GM18502 (cell line): Measurements from ENCODE around the gene INPP5A.
"Not testable (repeated sequence)": the region's sequence is repeated elsewhere in the genome, so short reads cannot be mapped to it uniquely, and the experiment has no call there.

ENCODE experiments used
- ATAC-seq: cut with Tn5 transposase; IDR thresholded peaks from one replicate; pipeline ENCODE4 v1.9.1; 2021; ENCODE audit warnings: mild to moderate bottlenecking; ENCODE audit not compliant: unreplicated experiment, poor library complexity

INPP5A gene

DNA sequence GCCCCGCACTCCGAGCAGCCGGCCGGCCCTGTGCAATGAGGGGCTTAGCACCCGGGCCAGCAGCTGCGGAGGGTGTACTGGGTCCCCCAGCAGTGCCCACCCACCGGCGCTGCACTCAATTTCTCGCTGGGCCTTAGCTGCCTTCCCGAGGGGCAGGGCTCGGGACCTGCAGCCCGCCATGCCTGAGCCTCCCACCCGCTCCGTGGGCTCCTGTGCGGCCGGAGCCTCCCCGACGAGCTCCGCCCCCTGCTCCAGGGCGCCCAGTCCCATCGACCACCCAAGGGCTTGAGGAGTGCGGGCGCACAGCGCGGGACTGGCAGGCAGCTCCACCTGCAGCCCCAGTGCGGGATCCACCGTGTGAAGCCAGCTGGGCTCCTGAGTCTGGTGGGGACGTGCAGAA lies 143.2 kb downstream of the INPP5A start:
- ATAC-seq: not testable (repeated sequence)

DNA sequence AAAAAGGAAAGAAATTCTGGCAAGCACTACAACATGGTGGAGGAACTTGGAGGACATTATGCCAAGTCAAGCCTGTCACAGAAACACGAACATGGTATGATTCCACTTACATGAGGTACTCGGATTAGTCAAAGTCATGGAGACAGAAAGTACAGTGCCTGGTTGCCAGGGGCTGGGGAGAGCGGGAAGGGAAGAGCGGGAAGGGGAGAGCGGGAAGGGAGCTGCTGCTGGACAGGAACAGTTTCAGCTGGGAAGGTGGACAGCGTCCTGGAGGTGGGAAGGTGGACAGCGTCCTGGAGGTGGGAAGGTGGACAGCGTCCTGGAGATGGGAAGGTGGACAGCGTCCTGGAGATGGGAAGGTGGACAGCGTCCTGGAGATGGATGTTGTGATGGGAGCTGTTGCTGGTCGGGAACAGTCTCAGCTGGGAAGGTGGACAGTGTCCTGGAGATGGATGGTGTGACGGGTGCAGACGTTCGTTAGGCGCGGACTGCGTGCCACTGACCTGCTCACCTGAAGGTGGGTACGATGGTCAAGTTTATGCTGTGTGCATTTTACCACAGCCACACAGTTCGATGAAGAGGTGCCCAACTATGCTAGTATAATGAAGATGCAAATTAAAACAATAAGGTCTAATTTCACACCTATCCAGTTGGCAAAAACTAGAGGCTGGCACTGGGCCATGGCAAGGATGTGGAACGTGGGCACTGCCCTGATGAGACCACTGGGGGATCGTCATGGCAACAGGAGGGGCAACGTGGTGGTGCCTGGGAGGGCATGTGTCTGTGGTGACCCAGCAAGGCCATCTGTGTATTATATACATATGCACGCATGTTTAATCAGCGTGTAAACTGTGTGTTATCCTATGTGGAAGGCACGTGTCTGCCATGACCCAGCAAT lies 144.5 kb downstream of the INPP5A start:
- no peak for ATAC-seq

DNA sequence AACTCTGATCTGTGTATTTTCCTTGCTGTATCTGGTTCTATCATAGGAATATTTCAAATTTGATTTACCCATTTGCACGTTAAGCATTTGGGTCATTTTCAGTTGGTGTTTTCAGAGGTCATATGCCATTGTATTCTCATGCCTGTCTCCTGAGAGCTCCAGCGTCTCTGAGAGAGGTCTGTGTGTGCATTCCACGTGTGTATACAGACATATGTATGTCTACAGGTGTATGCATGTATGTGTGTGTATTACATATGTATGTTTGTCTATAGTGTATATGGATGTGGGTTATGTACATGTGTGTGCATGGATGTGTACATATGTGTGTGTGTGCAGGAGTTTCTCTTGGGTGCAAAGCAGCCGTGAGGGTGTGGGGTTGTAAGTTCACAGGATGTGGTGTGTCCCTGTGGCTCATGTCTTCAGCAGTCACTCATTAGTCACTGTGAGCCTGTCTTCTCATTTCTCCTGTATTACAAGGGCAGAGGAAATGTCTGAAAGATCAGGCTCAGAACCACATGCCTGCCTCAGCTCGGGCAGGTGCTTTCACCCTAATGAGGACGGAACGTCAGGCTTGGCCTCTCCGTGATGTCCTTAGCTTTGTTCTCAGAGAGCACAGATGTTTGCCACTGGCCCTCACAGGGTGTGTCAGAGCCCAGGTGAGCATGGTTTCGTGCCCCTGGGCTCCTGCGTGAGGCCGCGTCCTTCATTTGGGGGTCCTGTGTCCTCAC lies 146.7 kb downstream of the INPP5A start:
- peak; percentile 72 for ATAC-seq

DNA sequence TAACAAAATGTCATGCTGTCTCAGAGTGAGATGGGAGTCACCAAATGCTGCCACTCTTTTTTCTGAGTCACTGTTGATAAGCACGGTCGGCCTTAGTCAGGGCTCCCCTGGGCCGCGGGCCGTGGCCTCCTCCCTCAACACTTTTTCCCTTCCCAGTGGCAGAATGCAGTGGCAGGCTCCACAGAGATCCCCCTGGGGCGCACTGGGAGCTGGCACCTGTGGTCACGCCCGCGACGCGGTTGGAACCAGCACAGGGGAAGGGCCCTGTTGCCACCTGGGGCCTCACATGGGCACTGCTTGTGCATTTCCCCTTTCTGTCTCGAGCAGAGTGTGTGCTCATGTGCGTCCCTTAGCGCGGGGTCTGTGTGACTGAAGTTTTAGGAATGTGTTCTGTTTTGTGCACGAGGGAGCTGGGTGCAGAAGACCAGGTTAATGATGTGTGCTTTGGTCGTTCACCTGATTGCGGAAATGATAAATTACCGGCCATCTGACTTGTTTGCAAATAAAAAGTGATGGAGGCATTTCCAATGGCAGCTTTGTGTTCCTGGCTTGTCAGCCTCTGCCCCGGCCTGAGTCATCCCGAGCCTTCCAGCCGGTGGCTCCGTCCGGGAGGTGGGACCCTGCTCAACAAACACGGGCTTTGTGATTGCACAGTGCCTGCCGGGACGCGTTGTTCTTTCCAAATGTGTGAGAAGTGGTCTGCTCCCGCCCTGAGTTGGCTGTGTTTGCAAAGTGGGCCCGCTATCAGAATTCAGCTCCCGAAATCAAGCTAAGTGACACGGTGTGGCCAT lies 147.7 kb downstream of the INPP5A start:
- ATAC-seq: no peak

DNA sequence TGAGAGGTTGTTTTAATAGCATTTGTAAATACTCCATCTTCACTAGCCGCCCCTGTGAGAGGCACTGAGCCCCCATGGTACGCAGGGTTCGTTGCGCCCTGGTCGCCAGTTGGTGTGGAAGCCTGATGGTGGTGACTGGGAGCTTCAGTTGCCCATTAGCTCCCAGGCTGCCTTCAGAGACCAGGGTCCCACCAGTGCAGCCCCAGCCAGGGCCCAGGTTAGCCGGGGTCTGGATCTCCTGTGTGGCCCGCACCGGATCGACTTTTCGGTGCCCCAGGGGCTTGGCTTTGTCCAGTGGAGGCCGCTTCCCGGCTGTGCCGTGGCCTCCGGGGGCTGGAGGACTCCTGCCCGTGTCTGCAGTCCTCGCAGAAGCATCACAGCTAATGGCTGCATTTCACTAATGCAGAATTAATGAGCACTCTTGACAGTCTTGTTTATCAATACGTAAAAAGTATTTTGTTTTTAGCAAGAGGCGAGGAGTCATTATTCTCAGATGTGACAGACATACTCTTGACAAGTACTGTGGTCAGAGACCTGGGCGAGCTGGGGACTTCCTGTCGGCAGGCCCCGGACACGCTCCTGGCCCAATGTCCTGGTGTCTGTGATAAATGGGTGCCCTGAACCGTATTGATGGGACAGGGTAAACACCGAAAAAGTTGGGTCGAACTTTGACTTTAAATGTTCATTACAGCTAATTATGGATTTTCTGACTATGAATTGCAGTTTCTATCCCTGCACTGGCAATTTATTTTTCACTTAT lies 148.5 kb downstream of the INPP5A start:
- ATAC-seq: no peak

DNA sequence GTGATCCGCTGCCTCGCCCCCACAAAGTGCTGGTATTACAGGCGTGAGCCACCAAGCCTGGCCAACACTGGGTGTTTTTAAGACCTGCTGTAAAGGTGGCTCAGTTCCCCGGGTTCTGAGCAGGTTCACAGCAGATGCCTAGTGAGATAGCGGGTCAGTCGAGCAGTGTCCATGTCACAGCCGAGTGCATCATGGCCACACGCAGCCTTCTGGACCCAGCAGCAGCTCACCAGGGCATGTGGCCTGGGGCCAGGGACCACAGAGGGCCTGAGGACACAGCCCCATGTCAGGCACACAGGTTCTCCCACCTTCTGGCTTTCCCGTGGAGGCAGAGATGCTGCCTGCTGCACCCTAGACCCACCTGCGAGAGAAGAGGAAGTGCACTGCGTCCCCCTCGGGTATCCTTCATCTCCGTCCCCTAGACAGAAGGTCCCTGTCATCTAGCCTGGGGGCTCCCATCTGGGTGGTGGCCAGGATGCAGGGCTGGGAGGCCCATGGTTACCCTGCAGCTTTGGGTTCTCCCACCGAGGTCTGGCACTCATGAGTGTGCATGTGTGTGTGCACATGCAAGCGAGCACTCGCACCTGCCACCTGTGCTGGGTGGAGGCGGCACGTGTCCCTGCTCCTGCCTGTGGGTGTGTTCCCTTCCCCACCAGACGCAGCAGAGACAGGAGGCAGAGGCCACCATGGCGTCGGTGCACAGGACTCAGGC lies 149.8 kb downstream of the INPP5A start:
- no peak for ATAC-seq

DNA sequence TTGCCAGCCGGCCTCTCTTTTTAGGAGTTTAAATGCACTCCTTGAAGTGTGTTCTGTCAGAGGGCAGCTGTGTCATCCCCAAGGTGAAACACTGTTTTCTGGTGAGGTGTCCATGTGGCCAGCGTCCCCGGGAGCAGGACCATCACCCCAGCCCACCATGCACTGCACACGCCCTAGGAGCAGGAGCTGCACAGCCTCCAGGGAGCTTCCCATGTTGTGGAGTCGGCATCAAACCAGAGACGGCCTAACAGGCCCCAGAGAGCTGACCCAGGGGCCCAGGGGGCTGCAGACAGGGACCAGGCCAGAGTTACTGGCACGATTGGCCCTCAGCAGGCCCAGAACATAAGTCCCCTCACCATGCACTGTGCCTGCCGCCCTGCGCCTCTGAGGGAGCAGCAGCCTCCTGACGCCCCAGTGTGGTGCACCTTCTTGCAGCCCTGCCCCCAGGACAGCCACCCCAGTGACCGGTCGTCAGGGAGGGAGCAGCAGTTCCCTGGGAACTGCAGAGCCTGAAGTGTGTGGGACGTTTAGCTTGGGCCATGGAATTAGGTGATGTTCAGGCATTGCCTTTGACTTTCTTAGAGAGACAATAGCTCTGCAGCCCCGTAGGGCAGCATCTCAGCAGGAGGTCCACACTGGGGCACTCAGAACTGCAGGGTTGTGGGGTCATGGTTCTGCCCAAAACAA lies 150.4 kb downstream of the INPP5A start:
- ATAC-seq: no peak

DNA sequence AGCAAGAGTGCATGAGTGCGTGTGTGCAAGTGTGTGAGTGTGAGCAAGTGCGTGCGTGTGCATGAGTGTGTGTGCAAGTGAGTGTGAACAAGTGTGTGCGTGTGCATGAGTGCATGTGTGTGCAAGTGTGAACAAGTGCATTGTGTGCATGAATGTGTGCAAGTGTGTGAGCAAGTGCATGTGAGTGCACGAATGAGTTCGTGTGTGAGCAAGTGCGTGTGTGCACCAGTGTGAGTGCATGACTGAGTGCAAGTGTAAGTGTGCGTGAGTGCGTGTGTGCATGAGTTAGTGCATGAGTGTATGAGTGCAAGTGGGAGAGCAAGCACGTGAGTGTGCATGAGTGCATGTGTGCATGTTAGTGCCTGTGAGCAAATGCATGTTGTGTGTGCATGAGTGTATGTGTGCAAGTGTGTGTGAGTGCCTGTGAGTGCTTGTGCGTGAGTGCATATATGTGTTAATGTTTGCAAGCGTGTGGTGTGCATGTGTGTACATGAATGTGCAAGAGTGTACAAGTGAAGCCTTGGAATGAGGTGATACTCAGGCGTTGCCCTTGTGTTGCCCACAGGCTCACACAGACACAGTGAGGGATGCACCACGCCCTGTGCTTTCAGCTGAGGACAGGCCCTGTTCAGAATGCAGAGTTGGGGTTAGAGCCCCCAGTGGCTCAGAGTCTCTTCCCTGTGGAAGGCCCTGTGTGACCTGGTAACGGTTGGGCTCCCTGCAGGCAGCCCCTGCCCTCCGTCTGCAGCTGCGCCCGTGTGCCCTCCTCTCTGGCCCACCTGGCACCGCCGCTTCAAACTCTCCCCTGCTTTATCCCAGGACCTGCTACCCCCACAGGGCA lies 151.2 kb downstream of the INPP5A start:
- ATAC-seq: no peak

DNA sequence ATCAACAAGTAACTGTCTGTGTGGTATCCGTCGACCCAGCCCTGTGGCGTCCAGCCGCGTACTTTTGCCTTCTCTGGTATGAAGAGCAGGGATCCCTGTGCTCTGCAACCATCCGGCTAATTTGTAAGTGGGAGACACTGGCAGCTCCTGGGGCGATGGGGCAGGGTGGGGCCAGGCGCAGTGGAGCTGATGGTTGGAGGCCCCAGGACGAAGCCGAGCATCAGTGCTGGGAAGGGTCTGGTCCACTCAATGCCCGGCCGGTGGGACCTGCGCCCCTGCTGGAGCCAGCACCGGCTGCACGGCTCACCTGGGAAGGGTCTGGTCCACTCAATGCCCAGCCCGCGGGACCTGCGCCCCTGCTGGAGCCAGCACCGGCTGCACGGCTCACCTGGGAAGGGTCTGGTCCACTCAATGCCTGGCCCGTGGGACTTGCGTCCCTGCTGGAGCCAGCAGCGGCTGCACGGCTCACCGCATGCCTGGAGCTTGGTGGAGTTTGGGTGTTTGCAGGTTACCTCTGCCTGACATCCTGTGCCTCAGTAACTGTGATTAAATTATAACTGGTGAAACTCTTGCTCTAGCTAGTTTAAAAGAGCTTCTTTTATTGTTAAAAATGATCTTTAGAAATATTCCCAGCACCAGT lies 152.3 kb downstream of the INPP5A start:
- no peak for ATAC-seq

DNA sequence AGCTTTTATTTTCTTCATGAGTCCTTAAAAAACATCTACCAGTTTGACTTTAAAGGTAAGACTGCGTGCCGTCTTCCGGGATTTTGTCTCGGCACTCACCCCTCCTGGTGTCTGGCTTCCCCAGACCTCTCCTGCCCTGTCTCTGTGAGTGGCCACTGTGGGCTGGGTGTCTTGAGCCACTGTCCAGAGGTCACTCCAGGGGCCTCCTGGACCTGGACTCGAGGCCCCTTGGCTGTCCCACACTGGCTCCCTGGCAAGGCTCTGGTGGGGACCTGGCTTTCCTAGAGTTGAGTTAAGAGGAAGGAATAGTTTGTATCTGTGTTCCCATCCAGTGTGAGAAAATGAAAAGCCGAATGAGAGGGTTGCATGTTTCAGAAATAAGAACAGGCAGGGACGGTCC lies 152.8 kb downstream of the INPP5A start:
- no peak for ATAC-seq

DNA sequence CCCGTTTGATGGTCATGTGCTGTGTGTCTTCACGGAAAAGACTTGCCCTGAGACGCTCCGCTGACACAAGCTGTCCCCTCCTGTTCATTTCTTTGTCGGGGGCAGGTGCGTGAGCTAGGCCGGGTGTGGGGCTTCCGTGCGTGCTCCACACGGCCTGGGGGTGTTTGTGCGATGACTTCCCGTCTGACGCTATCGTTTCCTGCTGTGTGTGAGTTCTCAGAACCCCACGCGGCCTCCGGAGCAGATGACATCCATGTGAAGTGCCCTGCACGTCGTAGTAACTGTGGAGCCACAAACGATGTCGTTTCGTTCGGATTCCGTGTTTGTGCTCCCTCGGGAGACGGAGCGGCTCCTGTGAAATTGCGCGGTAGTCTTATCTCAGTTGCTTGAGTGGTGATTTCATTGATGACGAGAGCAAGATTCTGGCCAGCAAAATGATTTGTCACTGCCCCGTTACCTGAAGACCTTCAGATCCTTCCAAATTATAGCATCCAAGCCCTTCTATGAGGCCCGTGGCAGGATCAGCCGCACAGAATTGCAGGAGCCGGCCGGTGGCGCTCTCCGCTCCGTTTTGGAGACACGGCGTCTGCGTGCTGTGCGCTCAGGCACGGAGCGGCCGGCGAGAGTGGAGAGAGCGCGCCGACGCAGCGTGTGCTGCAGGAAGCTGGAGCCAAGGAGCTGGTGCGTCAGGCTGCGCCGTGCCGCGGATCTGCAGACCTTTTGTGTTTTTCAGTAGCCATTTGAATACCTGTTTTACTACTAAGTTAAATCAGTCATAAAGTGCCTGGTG lies 153.4 kb downstream of the INPP5A start:
- ATAC-seq: no peak

DNA sequence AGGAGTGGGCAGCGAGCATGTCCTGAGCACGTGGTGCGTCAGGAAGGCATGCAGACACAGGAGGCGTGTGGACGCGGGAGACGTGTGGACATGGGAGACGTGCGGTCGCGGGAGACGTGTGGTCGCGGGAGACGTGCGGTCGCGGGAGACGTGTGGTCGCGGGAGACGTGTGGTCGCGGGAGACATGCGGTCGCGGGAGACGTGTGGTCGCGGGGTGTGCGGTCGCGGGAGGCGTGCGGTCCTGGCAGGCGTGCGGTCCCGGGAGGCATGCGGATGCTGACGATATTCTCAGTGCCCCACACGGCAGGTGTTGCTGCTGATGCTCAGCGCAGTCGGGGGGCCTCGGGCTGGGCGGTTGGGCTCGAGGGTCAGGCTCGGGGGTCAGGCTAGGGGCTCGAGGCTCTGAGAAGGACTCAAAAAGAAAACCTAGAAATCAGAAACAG lies 154.1 kb downstream of the INPP5A start:
- no peak for ATAC-seq

DNA sequence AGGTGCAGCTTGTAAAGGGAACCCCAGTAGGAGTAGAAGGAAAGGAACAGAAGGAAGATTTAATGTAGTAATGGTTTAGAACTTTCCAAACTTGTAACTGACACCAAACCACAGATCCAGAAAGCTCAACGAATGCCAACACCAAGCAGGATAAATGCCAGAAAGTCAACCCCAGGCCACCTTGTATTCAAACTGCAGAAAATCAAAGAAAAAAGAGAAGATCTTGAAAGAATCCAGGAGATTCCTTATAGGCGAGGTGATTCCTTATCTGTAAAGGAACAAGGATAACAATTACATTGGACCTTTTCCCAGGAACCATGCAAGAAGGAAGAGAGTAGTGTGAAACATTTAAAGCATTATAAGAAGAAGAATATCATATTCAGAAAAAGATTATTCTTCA lies 154.7 kb downstream of the INPP5A start:
- no peak for ATAC-seq

DNA sequence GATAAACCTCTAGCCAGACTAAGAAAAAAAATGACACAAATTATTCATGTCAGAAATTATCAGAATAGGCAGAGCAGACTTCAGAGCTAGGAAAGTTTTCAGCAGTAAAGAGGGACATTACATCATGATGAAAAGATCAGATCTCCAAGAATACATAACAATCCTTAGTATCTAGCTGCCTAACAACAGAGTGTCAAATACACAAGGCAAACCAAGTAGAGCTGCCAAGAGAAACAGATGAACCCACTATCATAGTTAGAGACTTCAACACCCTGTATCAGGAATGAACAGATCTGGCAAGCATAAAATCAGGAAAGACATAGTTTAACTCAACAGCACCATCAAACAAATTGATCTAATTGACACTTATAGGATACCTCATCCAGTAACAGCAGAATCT lies 156.1 kb downstream of the INPP5A start:
- ATAC-seq: no peak

DNA sequence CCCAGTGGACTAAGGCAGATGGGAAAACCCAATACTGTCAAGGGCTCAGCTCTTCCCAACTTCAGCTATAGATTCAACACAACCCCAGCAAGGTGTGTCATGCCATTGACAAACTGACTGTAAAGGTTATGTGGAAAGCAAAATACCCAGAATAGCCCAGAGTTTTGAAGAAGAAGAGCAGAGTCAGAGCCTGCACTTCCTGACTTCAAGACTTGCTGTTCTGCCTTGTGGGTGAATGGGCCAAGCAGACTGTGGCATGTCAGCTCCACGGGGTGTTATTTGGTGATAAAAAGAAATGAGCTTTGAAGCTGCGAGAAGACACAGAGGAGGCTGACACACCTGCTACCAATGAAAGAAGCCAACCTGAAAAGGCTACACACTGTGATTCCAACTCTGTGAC lies 158.6 kb downstream of the INPP5A start:
- ATAC-seq: no peak

DNA sequence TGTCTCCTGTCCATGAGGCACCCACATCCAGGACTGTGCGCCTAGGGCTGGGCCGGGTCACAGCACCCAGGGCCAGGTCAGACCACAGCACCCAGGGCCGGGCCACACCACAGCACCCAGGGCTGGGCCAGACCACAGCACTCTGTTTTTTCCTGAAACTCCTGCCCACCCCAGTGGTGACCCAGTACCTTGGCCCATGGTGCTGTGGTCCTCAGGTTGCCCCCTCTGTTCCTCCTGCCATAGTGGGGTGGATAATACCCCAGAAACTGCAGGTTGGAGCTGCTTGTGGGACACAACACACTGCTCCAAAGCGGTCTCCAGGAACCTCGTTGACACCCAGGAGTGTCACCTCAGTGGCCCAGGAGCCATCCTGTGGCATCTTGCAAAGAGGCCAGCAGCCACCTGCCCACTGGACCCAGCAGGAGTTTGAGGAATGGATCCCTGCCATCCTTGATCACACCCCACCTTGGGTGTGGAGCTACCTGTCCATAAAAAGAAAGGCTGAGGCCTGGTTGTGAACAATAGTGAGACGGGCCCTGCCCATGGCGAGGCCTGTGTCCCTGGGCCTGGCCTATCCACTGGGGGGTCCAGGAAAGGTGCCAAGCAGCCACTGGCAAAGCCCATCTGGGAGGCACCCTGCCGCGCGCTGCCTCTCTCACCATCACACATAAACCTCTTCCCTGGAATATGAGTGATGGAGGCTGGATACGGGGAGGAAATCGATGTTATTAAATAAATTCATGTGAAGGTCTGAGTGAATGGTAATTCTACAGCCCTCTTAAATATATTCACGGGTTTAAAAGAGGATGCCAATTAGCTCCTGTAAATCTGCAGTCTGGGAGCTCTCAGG lies 159.4 kb downstream of the INPP5A start:
- no peak for ATAC-seq
